ENCODE results near the gene AJUBA.

Gene AJUBA

GRCh38 chr14:22974530-22975313 lies 7.6 kb downstream of the AJUBA start:
- TF ChIP-seq LEF1 (IDR thresholded peaks at IDR 0.05; ENCODE audit: borderline replicate concordance) (no peak), SUZ12 (IDR thresholded peaks at IDR 0.05) (no peak), FOXM1 (IDR thresholded peaks at IDR 0.05; ENCODE audit: borderline replicate concordance) (no peak), NFRKB (IDR thresholded peaks at IDR 0.05) (no peak), PKNOX1 (IDR thresholded peaks at IDR 0.05) (no peak), FOXA1 (IDR thresholded peaks at IDR 0.05) (no peak)
- POLR2A ChIA-PET, result interaction anchor here (0.9 to 7.3 kb wide), 6 partner anchors 10 to 84 kb away, joined by 3 to 56 read pairs (median 6); partner anchors contain the start of gene AJUBA
- CTCF ChIA-PET, result interaction anchor here (1.2 to 3.5 kb wide), 3 partner anchors 8 to 12 kb away, joined by 6 to 36 read pairs (median 7); partner anchors contain the start of gene AJUBA
- DNase-seq (ENCODE audit: extremely low spot score), result no peak

GRCh38 chr14:22973217-22974032 lies 8.9 kb downstream of the AJUBA start:
- TF ChIP-seq TARDBP (IDR thresholded peaks at IDR 0.05) (no peak), PKNOX1 (IDR thresholded peaks at IDR 0.05) (peak; percentile 38; the same call in 1 of the 2 replicates)
- ChIA-PET POLR2A (interaction anchor here (0.9 to 7.3 kb wide), 9 partner anchors 11 to 122 kb away, joined by 3 to 56 read pairs (median 4); partner anchors contain the start of genes ACIN1, AJUBA, C14orf119 and HAUS4), CTCF (interaction anchor here (0.5 to 3.5 kb wide), 16 partner anchors 9 to 1674 kb away, joined by 3 to 41 read pairs (median 4); partner anchors contain the start of genes AJUBA, CDH24 and HAUS4)
- DNase-seq (ENCODE audit: extremely low spot score), result peak; percentile 61

- TF ChIP-seq ELF4 (IDR thresholded peaks at IDR 0.05) (no peak), FOXA1 (IDR thresholded peaks at IDR 0.05) (no peak), TARDBP (IDR thresholded peaks at IDR 0.05) (no peak), SUZ12 (IDR thresholded peaks at IDR 0.05) (no peak), BHLHE40 (IDR thresholded peaks at IDR 0.05; ENCODE audit: borderline replicate concordance) (no peak), PKNOX1 (IDR thresholded peaks at IDR 0.05) (no peak), ZNF384 (IDR thresholded peaks at IDR 0.05) (no peak), L3MBTL2 (conservative IDR thresholded peaks at IDR 0.05) (no peak), FOXK2 (IDR thresholded peaks at IDR 0.05) (no peak), ARNT (IDR thresholded peaks at IDR 0.05) (no peak), FOXM1 (IDR thresholded peaks at IDR 0.05; ENCODE audit: borderline replicate concordance) (no peak), SP1 (IDR thresholded peaks at IDR 0.05) (no peak), HDGF (IDR thresholded peaks at IDR 0.05; ENCODE audit: borderline replicate concordance) (no peak), NFRKB (IDR thresholded peaks at IDR 0.05) (no peak), LEF1 (IDR thresholded peaks at IDR 0.05; ENCODE audit: borderline replicate concordance) (no peak), CTBP1 (IDR thresholded peaks at IDR 0.05; ENCODE audit: borderline replicate concordance) (no peak)
- ChIA-PET CTCF (interaction anchor here (0.5 to 3.5 kb wide), 9 partner anchors 10 to 247 kb away, joined by 3 to 41 read pairs (median 4); partner anchors contain the start of genes AJUBA and CDH24), POLR2A (interaction anchor here (0.9 to 7.3 kb wide), 6 partner anchors 12 to 123 kb away, joined by 4 to 56 read pairs (median 6); partner anchors contain the start of genes ACIN1, AJUBA, C14orf119 and HAUS4)
- DNase-seq (ENCODE audit: extremely low spot score), result no peak
These were observed 9.9 kb downstream of the AJUBA start for GRCh38 chr14:22972313-22972930.

GRCh38 chr14:22971152-22971551 lies 11.2 kb downstream of the AJUBA start:
- no peak for DNase-seq (ENCODE audit: extremely low spot score)
- CTCF ChIA-PET, result interaction anchor here (3.5 kb wide), 1 partner anchor 12 kb away, joined by 36 read pairs; the partner anchor contains the start of gene AJUBA
- TF ChIP-seq PKNOX1 (IDR thresholded peaks at IDR 0.05), result no peak
- TF ChIP-seq BHLHE40 (IDR thresholded peaks at IDR 0.05; ENCODE audit: borderline replicate concordance), result no peak
- POLR2A ChIA-PET, result interaction anchor here (2.5 to 7.3 kb wide), 2 partner anchors 13 to 14 kb away, joined by 17 to 56 read pairs; partner anchors contain the start of genes AJUBA and HAUS4

- CTCF ChIA-PET, result interaction anchor here (0.6 kb wide), 1 partner anchor 313 kb away, joined by 3 read pairs; no protein-coding TSS in a partner anchor
- TF ChIP-seq PKNOX1 (IDR thresholded peaks at IDR 0.05) (no peak), ARNT (IDR thresholded peaks at IDR 0.05) (no peak), HDGF (IDR thresholded peaks at IDR 0.05; ENCODE audit: borderline replicate concordance) (no peak), NFRKB (IDR thresholded peaks at IDR 0.05) (no peak), CTBP1 (IDR thresholded peaks at IDR 0.05; ENCODE audit: borderline replicate concordance) (no peak), SP1 (IDR thresholded peaks at IDR 0.05) (no peak), ELF4 (IDR thresholded peaks at IDR 0.05) (no peak)
- DNase-seq (ENCODE audit: extremely low spot score), result no peak
- POLR2A ChIA-PET, result interaction anchor here (0.7 to 4.6 kb wide), 3 partner anchors 10 to 40 kb away, joined by 3 to 48 read pairs (median 3); partner anchors contain the start of genes HAUS4 and PRMT5
These were observed 15.5 kb downstream of the AJUBA start for GRCh38 chr14:22966783-22967269.

Measured in HEK293T (cell line).